ENCODE results near the gene XXYLT1.

XXYLT1 gene

DNA sequence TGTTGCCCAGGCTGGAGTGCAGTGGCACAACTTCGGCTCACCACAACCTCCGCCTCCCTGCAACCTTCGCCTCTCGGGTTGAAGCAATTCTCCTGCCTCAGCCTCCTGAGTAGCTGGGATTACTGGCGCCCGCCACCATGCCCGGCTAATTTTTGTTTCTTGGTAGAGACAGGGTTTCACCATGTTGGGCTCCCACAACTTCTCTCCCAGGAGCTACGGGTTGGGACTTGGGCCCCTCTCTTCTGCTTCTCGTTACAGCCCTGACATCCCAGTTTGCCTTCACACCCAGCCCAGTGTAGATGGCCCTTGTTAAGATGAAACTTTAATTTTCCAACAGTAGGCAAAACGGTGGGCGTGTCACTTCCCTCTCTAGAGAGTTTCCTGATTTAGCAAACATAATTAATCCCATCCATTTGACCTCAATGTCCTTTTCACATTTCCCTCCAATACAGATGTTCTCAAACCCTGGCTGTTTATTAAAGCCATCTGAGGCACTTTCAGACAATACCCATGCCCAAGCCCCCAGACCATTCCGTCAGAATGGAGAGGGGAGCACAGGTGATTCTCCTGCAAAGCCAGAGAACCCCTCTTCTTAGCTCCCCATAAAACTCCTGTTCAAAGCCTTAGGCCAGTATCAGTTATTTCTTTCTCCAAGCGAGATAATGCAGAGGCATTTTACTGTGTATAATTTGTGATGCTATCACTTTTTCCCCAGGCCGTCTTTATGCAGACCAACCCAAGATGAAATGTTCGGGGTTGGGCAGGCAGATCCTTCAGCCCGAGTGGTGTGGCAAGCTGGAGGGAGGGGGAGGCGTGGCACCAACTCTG lies 245.7 kb downstream of the XXYLT1 start:
- no peak for DNase-seq (ENCODE audit: low spot score)

DNA sequence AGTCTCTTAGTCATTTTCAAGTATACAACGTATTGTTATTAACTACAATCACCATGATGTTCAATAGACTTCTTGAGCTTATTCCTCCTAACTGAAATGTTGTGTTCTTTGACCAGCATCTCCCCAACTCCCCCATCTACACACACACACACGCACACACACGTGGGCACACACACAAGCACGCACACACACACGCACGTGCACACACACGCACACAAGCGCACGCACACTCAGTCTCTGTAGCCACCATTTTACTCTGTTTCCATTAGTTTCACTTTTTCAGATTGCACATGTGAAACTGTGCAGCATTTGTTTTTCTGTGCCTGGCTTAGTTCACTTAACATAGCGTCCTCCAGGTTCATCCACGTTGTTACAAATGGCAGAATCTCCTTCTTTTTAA lies 247.0 kb downstream of the XXYLT1 start:
- no peak for DNase-seq (ENCODE audit: low spot score)

DNA sequence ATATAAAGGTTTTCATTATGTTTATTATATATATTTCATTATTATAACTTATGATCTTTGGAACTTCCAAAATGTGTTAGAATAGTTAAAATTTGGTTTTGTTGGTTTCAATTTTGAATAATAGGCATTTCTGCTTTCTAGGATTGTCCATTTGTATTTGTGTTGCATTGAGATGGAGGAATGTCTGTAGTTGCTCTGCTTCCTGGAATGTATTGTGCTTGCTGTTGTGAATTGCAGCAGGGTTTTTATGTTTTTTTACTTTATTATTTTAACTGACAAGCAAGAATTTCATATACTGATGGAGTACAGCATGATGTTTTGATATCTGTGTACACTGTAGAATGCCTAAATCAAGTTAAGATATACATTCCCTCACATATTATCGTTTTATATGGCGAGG lies 247.4 kb downstream of the XXYLT1 start:
- DNase-seq (ENCODE audit: low spot score): no peak

DNA sequence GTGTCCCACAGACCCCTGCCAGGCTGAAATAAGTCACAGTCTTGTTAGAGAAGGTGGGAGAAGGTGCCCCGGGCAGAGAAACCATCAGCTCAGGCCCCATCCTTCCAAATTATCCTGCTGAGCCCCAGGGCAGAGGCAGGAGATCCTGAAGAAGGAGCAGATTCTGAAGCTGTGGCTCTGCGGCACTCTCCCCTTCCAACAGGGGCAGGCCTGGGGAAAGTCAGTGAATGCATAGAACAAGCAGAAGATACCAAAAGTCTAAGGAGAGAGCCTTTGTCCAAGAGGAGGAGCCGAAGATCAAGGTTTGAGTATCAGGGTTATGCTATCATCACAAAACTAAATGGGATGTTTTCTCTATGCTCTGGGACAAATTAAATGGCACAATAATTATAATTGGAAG lies 249.3 kb downstream of the XXYLT1 start:
- DNase-seq (ENCODE audit: low spot score): no peak

DNA sequence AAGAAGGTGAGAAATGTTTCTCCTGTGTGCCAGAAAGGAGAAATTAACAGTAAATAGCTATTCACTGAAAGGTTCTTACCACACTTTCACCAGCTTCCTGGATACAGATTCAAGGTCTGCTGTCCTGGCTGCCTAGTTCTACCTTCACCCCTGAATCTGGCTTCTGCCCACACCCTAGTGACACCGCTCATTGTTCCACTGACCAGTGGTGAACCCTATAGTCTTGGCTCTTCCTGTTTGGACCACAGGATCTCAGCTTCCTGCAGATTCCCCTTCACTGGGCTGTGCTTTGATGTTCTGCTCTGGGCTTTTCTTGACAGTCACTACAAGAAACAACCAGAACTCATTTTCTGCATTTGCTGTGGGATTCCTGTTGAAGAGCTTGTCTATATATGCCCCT lies 250.0 kb downstream of the XXYLT1 start:
- DNase-seq (ENCODE audit: low spot score): no peak

DNA sequence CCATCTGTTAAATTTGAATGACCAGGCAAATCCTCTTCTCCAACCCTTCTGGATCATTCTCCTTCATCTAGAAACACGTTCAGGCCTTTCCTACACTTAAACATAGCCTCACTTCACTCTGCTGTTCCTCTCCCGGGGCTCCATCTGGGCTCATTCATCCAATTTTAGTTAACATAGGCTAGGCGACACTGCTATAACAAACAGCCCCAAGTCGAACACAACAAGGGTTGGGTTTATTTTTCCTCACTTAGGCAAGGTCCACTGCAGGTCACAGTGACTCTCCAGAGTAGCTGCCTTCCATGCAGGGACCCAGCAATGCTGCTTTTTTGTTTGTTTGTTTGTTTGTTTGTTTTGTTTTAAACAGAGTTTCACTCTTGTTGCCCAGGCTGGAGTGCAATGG lies 250.8 kb downstream of the XXYLT1 start:
- DNase-seq (ENCODE audit: low spot score): no peak

DNA sequence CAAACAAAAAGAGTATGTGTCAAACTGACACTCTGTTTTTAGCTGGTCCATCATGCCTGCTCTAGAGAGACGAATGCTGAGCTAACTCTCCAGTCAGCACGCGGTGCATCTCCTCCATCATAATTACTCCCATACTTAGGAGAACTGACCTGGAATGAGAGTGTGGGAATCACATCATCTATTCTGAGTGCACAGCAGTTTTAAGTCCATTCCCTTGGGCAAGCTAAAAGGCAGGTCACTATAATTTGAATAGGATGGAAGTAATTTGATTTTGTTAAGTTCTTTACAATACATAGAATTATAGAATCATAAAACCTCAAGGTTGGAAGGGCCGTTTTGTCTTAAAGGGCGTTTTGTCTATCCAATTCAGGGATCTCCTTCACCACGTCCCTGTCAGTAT lies 251.6 kb downstream of the XXYLT1 start:
- no peak for DNase-seq (ENCODE audit: low spot score)
